ENCODE measurements around the gene CAPN10. TPM values are rescaled to one million over a fixed set of nuclear protein-coding genes. Genes with fewer than 3 reads are reported as not detected.

The CAPN10 gene
- total RNA-seq, 1 donor from 2014 or later: 47.8 TPM

- DNase-seq (ENCODE audit: low spot score): no peak
- H3K27me3 Mint-ChIP-seq (ENCODE audit: unreplicated experiment): peaks cover 18% of the 10 kb centered on the region
- TF ChIP-seq CTCF (IDR thresholded peaks at IDR 0.05; ENCODE audit: unreplicated experiment): no peak
- H3K4me1 Mint-ChIP-seq (ENCODE audit: unreplicated experiment): peaks cover 4% of the 10 kb centered on the region
- no peak overlapping the region for H3K4me3 Mint-ChIP-seq (ENCODE audit: unreplicated experiment)
- H3K36me3 Mint-ChIP-seq (ENCODE audit: low read depth, unreplicated experiment): peaks cover 5% of the 10 kb centered on the region
- no peak overlapping the region for H3K27ac Mint-ChIP-seq (ENCODE audit: unreplicated experiment)
- no peaks in the 10 kb centered on the region for H3K9me3 Mint-ChIP-seq (ENCODE audit: unreplicated experiment)
Observed at GRCh38 chr2:240642061-240642805, 55.7 kb downstream of the CAPN10 start.

GRCh38 chr2:240642806-240643092, 56.2 kb downstream of the CAPN10 start:
- no peak overlapping the region for H3K4me3 Mint-ChIP-seq (ENCODE audit: unreplicated experiment)
- H3K36me3 Mint-ChIP-seq (ENCODE audit: low read depth, unreplicated experiment): peaks cover 5% of the 10 kb centered on the region
- H3K9me3 Mint-ChIP-seq (ENCODE audit: unreplicated experiment): no peaks in the 10 kb centered on the region
- peaks cover 9% of the 10 kb centered on the region for H3K4me1 Mint-ChIP-seq (ENCODE audit: unreplicated experiment)
- TF ChIP-seq CTCF (IDR thresholded peaks at IDR 0.05; ENCODE audit: unreplicated experiment): no peak
- H3K27ac Mint-ChIP-seq (ENCODE audit: unreplicated experiment): no peak overlapping the region
- H3K27me3 Mint-ChIP-seq (ENCODE audit: unreplicated experiment): peaks cover 18% of the 10 kb centered on the region
- DNase-seq (ENCODE audit: low spot score): no peak

GRCh38 chr2:240643093-240643810, 56.7 kb downstream of the CAPN10 start:
- H3K4me3 Mint-ChIP-seq (ENCODE audit: unreplicated experiment): no peak overlapping the region
- H3K27ac Mint-ChIP-seq (ENCODE audit: unreplicated experiment): no peak overlapping the region
- peaks cover 16% of the 10 kb centered on the region for H3K27me3 Mint-ChIP-seq (ENCODE audit: unreplicated experiment)
- peaks cover 5% of the 10 kb centered on the region for H3K36me3 Mint-ChIP-seq (ENCODE audit: low read depth, unreplicated experiment)
- no peak for TF ChIP-seq CTCF (IDR thresholded peaks at IDR 0.05; ENCODE audit: unreplicated experiment)
- no peak for DNase-seq (ENCODE audit: low spot score)
- H3K4me1 Mint-ChIP-seq (ENCODE audit: unreplicated experiment): peaks cover 9% of the 10 kb centered on the region
- no peaks in the 10 kb centered on the region for H3K9me3 Mint-ChIP-seq (ENCODE audit: unreplicated experiment)

GRCh38 chr2:240643811-240644150, 57.2 kb downstream of the CAPN10 start:
- H3K36me3 Mint-ChIP-seq (ENCODE audit: low read depth, unreplicated experiment): peaks cover 3% of the 10 kb centered on the region
- H3K4me1 Mint-ChIP-seq (ENCODE audit: unreplicated experiment): peaks cover 9% of the 10 kb centered on the region
- H3K9me3 Mint-ChIP-seq (ENCODE audit: unreplicated experiment): no peaks in the 10 kb centered on the region
- TF ChIP-seq CTCF (IDR thresholded peaks at IDR 0.05; ENCODE audit: unreplicated experiment): no peak
- no peak overlapping the region for H3K4me3 Mint-ChIP-seq (ENCODE audit: unreplicated experiment)
- no peak for DNase-seq (ENCODE audit: low spot score)
- peaks cover 14% of the 10 kb centered on the region for H3K27me3 Mint-ChIP-seq (ENCODE audit: unreplicated experiment)
- H3K27ac Mint-ChIP-seq (ENCODE audit: unreplicated experiment): no peak overlapping the region

GRCh38 chr2:240644171-240644651, 57.7 kb downstream of the CAPN10 start:
- no peaks in the 10 kb centered on the region for H3K9me3 Mint-ChIP-seq (ENCODE audit: unreplicated experiment)
- peaks cover 9% of the 10 kb centered on the region for H3K4me1 Mint-ChIP-seq (ENCODE audit: unreplicated experiment)
- H3K27ac Mint-ChIP-seq (ENCODE audit: unreplicated experiment): no peak overlapping the region
- H3K27me3 Mint-ChIP-seq (ENCODE audit: unreplicated experiment): peaks cover 11% of the 10 kb centered on the region
- no peaks in the 10 kb centered on the region for H3K36me3 Mint-ChIP-seq (ENCODE audit: low read depth, unreplicated experiment)
- H3K4me3 Mint-ChIP-seq (ENCODE audit: unreplicated experiment): no peak overlapping the region
- no peak for TF ChIP-seq CTCF (IDR thresholded peaks at IDR 0.05; ENCODE audit: unreplicated experiment)
- no peak for DNase-seq (ENCODE audit: low spot score)
